H1 (cell line): ENCODE results near the gene RFX2. TPM values are rescaled to one million over a fixed set of nuclear protein-coding genes. Genes with fewer than 3 reads are reported as not detected.

Source experiments
- BCL11A ChIP-seq, 2 experiments: IDR thresholded peaks; one replicate each; pipeline ENCODE4 v1.6.1; 2011; ENCODE audit warnings: low read depth in 2 of 2, low read length in 2 of 2, mild to moderate bottlenecking in 2 of 2
- JUN ChIP-seq: IDR thresholded peaks from 2 replicates; pipeline ENCODE4 v1.6.1; 2011; ENCODE audit warnings: low read depth, mild to moderate bottlenecking, improper control_type of control experiment, low read length
- PHF8 ChIP-seq: fragments of 200-600 bp; sonication (generic); conservative IDR thresholded peaks from 2 replicates; pipeline ENCODE4 v1.7.1; 2012; ENCODE audit warnings: low read depth, mild to moderate bottlenecking, inconsistent platforms, low read length, moderate library complexity
- SAP30 ChIP-seq: fragments of 300-600 bp; sonication (generic); IDR thresholded peaks from 2 replicates; pipeline ENCODE4 v1.7.1; 2012; ENCODE audit warnings: low read length, moderate library complexity, mild to moderate bottlenecking, inconsistent platforms; ENCODE audit not compliant: insufficient read depth, insufficient replicate concordance
- SRF ChIP-seq: IDR thresholded peaks from 2 replicates; pipeline ENCODE4 v1.6.1; 2011; ENCODE audit warnings: mild to moderate bottlenecking, low read depth, low read length, moderate library complexity
- TEAD4 ChIP-seq: IDR thresholded peaks from 2 replicates; pipeline ENCODE4 v1.6.1; 2012; ENCODE audit warnings: low read depth, low read length, inconsistent platforms, mixed read lengths
- YY1 ChIP-seq: IDR thresholded peaks from 2 replicates; pipeline ENCODE4 v1.6.1; 2011; ENCODE audit warnings: low read depth, mild to moderate bottlenecking, low read length
- polyA plus RNA-seq, 7 experiments: library from polyadenylated mRNA; depleted of rRNA in 3 of 7; stranded (reverse) in 5 of 7; unstranded in 2 of 7; fragments of >200 nt in 5 of 7; fragments of 200-250 nt in 2 of 7; gene quantifications; 1 replicate in 5 of 7; 2 replicates in 1 of 7; 4 replicates in 1 of 7; pipeline versions ENCODE4 v1.2.1 to v1.2.3, GENCODE V29; 2011 to 2013; ENCODE audit warnings: missing spikeins in 2 of 7, mixed read lengths in 2 of 7
- total RNA-seq: library from RNA; stranded (reverse); fragmentation: NEBNext Ultra II Directional; extraction: Animal tissue kit (Norgen Biotek cat#: 25700); gene quantifications from 2 replicates; pipeline ENCODE4 v1.2.1, GENCODE V29; 2021
- TF ChIP-seq, protein P1 (sequence below), 3 experiments: IDR thresholded peaks; 1 replicate in 2 of 3; 2 replicates in 1 of 3; pipeline versions ENCODE4 v1.5.1 to v1.6.1; 2011; ENCODE audit warnings: low read length in 3 of 3, mild to moderate bottlenecking in 3 of 3, inconsistent platforms in 2 of 3, low read depth in 1 of 3, moderate library complexity in 1 of 3; ENCODE audit not compliant: insufficient read depth in 1 of 3; ENCODE audit errors: control extremely low read depth in 1 of 3
- TF ChIP-seq, protein P2 (sequence below): fragments of 300-600 bp; sonication (generic); IDR thresholded peaks from 2 replicates; pipeline ENCODE4 v1.7.1; 2012; ENCODE audit warnings: low read length, moderate library complexity, mild to moderate bottlenecking, inconsistent platforms; ENCODE audit not compliant: insufficient replicate concordance

The RFX2 gene
- total and polyA plus RNA-seq, 2 of the 8 experiments (the other 6 are each of a cell fraction or from before 2014, with no cell fraction given) = 4.8 to 5.3 TPM

DNA sequence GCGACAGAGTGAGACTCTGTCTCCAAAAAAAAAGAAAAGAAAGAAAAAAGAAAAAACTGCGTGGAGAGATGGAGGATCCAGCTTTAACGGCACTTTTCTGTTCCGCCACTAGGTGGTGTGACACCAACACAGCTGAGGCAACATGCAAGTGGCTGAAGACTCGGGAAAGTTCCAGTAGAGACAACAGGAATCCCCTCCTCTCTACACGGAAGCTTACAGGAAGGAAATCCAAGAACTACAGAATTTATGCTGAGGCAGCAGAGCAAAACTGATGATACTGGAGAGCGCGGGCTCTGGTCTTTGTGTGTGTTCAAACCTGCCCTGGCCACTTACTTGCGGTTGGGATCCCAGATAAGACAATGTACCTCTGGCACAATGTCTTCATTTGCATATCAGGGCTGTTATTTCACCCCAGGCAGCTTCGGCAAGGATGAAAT, 142.3 kb downstream of the RFX2 start (continued):
- TF ChIP-seq, protein P1, sequence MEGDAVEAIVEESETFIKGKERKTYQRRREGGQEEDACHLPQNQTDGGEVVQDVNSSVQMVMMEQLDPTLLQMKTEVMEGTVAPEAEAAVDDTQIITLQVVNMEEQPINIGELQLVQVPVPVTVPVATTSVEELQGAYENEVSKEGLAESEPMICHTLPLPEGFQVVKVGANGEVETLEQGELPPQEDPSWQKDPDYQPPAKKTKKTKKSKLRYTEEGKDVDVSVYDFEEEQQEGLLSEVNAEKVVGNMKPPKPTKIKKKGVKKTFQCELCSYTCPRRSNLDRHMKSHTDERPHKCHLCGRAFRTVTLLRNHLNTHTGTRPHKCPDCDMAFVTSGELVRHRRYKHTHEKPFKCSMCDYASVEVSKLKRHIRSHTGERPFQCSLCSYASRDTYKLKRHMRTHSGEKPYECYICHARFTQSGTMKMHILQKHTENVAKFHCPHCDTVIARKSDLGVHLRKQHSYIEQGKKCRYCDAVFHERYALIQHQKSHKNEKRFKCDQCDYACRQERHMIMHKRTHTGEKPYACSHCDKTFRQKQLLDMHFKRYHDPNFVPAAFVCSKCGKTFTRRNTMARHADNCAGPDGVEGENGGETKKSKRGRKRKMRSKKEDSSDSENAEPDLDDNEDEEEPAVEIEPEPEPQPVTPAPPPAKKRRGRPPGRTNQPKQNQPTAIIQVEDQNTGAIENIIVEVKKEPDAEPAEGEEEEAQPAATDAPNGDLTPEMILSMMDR (IDR thresholded peaks at IDR 0.05; ENCODE audit: control extremely low read depth in 1 of 3, insufficient read depth in 1 of 3, low read depth in 1 of 3, low read length in 3 of 3) = peak; percentile 69 to 82 (median 78)
- TF ChIP-seq BCL11A (IDR thresholded peaks at IDR 0.05; ENCODE audit: low read depth in 2 of 2, low read length in 2 of 2) (no peak), YY1 (0 out of 2 replicates have a peak, but pooled peaks have one; percentile 19), PHF8 (no peak), SAP30 (no peak), SRF (no peak), TEAD4 (no peak), JUN (no peak)
- TF ChIP-seq, protein P2, sequence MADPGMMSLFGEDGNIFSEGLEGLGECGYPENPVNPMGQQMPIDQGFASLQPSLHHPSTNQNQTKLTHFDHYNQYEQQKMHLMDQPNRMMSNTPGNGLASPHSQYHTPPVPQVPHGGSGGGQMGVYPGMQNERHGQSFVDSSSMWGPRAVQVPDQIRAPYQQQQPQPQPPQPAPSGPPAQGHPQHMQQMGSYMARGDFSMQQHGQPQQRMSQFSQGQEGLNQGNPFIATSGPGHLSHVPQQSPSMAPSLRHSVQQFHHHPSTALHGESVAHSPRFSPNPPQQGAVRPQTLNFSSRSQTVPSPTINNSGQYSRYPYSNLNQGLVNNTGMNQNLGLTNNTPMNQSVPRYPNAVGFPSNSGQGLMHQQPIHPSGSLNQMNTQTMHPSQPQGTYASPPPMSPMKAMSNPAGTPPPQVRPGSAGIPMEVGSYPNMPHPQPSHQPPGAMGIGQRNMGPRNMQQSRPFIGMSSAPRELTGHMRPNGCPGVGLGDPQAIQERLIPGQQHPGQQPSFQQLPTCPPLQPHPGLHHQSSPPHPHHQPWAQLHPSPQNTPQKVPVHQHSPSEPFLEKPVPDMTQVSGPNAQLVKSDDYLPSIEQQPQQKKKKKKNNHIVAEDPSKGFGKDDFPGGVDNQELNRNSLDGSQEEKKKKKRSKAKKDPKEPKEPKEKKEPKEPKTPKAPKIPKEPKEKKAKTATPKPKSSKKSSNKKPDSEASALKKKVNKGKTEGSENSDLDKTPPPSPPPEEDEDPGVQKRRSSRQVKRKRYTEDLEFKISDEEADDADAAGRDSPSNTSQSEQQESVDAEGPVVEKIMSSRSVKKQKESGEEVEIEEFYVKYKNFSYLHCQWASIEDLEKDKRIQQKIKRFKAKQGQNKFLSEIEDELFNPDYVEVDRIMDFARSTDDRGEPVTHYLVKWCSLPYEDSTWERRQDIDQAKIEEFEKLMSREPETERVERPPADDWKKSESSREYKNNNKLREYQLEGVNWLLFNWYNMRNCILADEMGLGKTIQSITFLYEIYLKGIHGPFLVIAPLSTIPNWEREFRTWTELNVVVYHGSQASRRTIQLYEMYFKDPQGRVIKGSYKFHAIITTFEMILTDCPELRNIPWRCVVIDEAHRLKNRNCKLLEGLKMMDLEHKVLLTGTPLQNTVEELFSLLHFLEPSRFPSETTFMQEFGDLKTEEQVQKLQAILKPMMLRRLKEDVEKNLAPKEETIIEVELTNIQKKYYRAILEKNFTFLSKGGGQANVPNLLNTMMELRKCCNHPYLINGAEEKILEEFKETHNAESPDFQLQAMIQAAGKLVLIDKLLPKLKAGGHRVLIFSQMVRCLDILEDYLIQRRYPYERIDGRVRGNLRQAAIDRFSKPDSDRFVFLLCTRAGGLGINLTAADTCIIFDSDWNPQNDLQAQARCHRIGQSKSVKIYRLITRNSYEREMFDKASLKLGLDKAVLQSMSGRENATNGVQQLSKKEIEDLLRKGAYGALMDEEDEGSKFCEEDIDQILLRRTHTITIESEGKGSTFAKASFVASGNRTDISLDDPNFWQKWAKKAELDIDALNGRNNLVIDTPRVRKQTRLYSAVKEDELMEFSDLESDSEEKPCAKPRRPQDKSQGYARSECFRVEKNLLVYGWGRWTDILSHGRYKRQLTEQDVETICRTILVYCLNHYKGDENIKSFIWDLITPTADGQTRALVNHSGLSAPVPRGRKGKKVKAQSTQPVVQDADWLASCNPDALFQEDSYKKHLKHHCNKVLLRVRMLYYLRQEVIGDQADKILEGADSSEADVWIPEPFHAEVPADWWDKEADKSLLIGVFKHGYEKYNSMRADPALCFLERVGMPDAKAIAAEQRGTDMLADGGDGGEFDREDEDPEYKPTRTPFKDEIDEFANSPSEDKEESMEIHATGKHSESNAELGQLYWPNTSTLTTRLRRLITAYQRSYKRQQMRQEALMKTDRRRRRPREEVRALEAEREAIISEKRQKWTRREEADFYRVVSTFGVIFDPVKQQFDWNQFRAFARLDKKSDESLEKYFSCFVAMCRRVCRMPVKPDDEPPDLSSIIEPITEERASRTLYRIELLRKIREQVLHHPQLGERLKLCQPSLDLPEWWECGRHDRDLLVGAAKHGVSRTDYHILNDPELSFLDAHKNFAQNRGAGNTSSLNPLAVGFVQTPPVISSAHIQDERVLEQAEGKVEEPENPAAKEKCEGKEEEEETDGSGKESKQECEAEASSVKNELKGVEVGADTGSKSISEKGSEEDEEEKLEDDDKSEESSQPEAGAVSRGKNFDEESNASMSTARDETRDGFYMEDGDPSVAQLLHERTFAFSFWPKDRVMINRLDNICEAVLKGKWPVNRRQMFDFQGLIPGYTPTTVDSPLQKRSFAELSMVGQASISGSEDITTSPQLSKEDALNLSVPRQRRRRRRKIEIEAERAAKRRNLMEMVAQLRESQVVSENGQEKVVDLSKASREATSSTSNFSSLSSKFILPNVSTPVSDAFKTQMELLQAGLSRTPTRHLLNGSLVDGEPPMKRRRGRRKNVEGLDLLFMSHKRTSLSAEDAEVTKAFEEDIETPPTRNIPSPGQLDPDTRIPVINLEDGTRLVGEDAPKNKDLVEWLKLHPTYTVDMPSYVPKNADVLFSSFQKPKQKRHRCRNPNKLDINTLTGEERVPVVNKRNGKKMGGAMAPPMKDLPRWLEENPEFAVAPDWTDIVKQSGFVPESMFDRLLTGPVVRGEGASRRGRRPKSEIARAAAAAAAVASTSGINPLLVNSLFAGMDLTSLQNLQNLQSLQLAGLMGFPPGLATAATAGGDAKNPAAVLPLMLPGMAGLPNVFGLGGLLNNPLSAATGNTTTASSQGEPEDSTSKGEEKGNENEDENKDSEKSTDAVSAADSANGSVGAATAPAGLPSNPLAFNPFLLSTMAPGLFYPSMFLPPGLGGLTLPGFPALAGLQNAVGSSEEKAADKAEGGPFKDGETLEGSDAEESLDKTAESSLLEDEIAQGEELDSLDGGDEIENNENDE = no peak
